HepG2 (cell line): ENCODE results near the gene OR8G5. TPM values are rescaled to one million over a fixed set of nuclear protein-coding genes. Genes with fewer than 3 reads are reported as not detected.

Experiments
- ATAC-seq: fragments of 200-7000 bp; cut with Tn5 transposase; 3 replicates; pipeline ENCODE4 v1.9.1; 2020; ENCODE audit warnings: mild to moderate bottlenecking, moderate library complexity
- BruUV-seq: library from RNA; stranded (reverse); fragments of 400-500 nt; replicated peaks from 2 replicates; lab custom pipeline; 2021; lab: Mats Ljungman, UMichigan
- CTCF ChIA-PET: fragments of 300-600 bp; formaldehyde crosslinking; extraction: SDS; loops from one replicate; lab custom pipeline; 2021; ENCODE audit warnings: low total read pairs, inconsistent platforms, low intra/inter-chr PET ratio; lab: Yijun Ruan, JAX
- POLR2A ChIA-PET: fragments of 350-600 bp; sonication (Branson Sonifier 250); formaldehyde crosslinking; loops from one replicate; lab custom pipeline; 2020; ENCODE audit warnings: antibody characterized with exemption, inconsistent platforms; lab: Yijun Ruan, JAX
- DNase-seq: peaks from one replicate; pipeline ENCODE4 v3.0.0-alpha.2; 2015; ENCODE audit warnings: low spot score
- FAIRE-seq: peaks from 3 replicates; lab custom pipeline; 2011; peaks lifted over from hg19 to GRCh38; lab: Jason Lieb, UNC
- H2AFZ ChIP-seq: one replicate; pipeline ENCODE4 v1.6.1; 2011; ENCODE audit warnings: low read length, inconsistent platforms
- H3K27ac ChIP-seq: fragments of 300-600 bp; 3 replicates; pipeline ENCODE4 v1.8.0; 2011; ENCODE audit warnings: mixed run types, mild to moderate bottlenecking, mixed read lengths, low read length, inconsistent platforms; ENCODE audit not compliant: insufficient read depth; ENCODE audit errors: extremely low read length
- H3K27me3 ChIP-seq, 2 experiments: fragments of 200-600 bp in 1 of 2; 2 replicates in 1 of 2; 3 replicates in 1 of 2; pipeline versions ENCODE4 v1.6.0 to v1.8.0; 2011; ENCODE audit warnings: low read length in 2 of 2, mild to moderate bottlenecking in 2 of 2, moderate library complexity in 2 of 2, inconsistent platforms in 1 of 2; ENCODE audit not compliant: insufficient read depth in 2 of 2, control insufficient read depth in 1 of 2
- H3K36me3 ChIP-seq, 2 experiments: fragments of 200-600 bp in 1 of 2; replicated peaks in 1 of 2; 2 replicates in 1 of 2; 3 replicates in 1 of 2; pipeline versions ENCODE4 v1.5.1 to v1.8.0; 2011; ENCODE audit warnings: low read length in 2 of 2, inconsistent platforms in 1 of 2; ENCODE audit not compliant: insufficient read depth in 2 of 2, control insufficient read depth in 1 of 2
- H3K4me1 ChIP-seq: 2 replicates; pipeline ENCODE4 v1.5.1; 2012; ENCODE audit warnings: low read length, inconsistent platforms; ENCODE audit not compliant: insufficient read depth
- H3K4me2 ChIP-seq: 2 replicates; pipeline ENCODE4 v1.6.0; 2011; ENCODE audit warnings: low read depth, low read length, inconsistent platforms
- H3K4me3 ChIP-seq, 3 experiments: fragments of 200-600 bp in 1 of 3; sonication (generic), shearing (Covaris generic) in 1 of 3; replicated peaks in 1 of 3; 2 replicates each; pipeline ENCODE4 v1.5.1; 2011 to 2016; ENCODE audit warnings: low read length in 3 of 3, inconsistent platforms in 2 of 3, low read depth in 2 of 3, mild to moderate bottlenecking in 2 of 3, control low read depth in 1 of 3, mixed read lengths in 1 of 3; ENCODE audit not compliant: insufficient read depth in 1 of 3
- H3K79me2 ChIP-seq: one replicate; pipeline ENCODE4 v1.6.1; 2011; ENCODE audit warnings: low read length, inconsistent platforms; ENCODE audit not compliant: insufficient read depth
- H3K9ac ChIP-seq: 2 replicates; pipeline ENCODE4 v1.6.0; 2011; ENCODE audit warnings: mild to moderate bottlenecking, low read depth, low read length, inconsistent platforms; ENCODE audit not compliant: insufficient read depth
- H3K9me3 ChIP-seq: 2 replicates; pipeline ENCODE4 v1.5.1; 2012; ENCODE audit warnings: mild to moderate bottlenecking, low read length
- H4K20me1 ChIP-seq: 2 replicates; pipeline ENCODE4 v1.6.0; 2011; ENCODE audit warnings: inconsistent platforms, mild to moderate bottlenecking, low read length, moderate library complexity; ENCODE audit not compliant: insufficient read depth
- ELF1 ChIP-seq: sonication (generic); formaldehyde crosslinking; IDR thresholded peaks from 2 replicates; pipeline ENCODE4 v1.4.0; 2020; ENCODE audit warnings: missing genetic modification reagents
- MLLT10 ChIP-seq: sonication (generic); formaldehyde crosslinking; IDR thresholded peaks from 2 replicates; pipeline ENCODE4 v1.4.0; 2020; ENCODE audit warnings: missing genetic modification reagents
- RAD51 ChIP-seq: fragments of 450-650 bp; IDR thresholded peaks from 2 replicates; pipeline ENCODE4 v1.6.1; 2016; ENCODE audit warnings: borderline replicate concordance
- ZNF282 ChIP-seq: fragments of 450-650 bp; IDR thresholded peaks from 2 replicates; pipeline ENCODE4 v1.6.1; 2018; ENCODE audit not compliant: partially characterized antibody
- ZNF605 ChIP-seq: sonication (generic); formaldehyde crosslinking; IDR thresholded peaks from 2 replicates; pipeline ENCODE4 v1.8.0; 2022; ENCODE audit warnings: mild to moderate bottlenecking, missing genetic modification reagents
- ZNF775 ChIP-seq: sonication (generic); formaldehyde crosslinking; IDR thresholded peaks from 2 replicates; pipeline ENCODE4 v1.4.0; 2020; ENCODE audit warnings: missing genetic modification reagents, mild to moderate bottlenecking, moderate library complexity, borderline replicate concordance
- WGBS: methylation state at CpG from one replicate; pipeline ENCODE4 v1.1.6; 2017; ENCODE audit warnings: low lambda C conversion rate; 5-methylcytosine and 5-hydroxymethylcytosine counted together
- in situ Hi-C: cut with HindIII; loops from 2 replicates; pipeline ENCODE4 v1.10.0; 2017; ENCODE audit warnings: low pct_unique_long_range_greater_than_20kb; ENCODE audit not compliant: extremely low pct_ligation_motif_present
- intact Hi-C: fragments of 100-400 bp; cut with micrococcal nuclease; formaldehyde crosslinking; loops from one replicate; pipeline ENCODE4 v1.10.0; 2022; ENCODE audit not compliant: unreplicated experiment
- polyA plus RNA-seq, 8 experiments: library from polyadenylated mRNA; depleted of rRNA in 3 of 8; stranded (reverse) in 7 of 8; unstranded in 1 of 8; fragments of >200 nt; fragmentation: Illumina TruSeq in 4 of 8; extraction: Trizol in 4 of 8; gene quantifications; 2 replicates each; pipeline versions ENCODE4 v1.2.1 to v1.2.3, GENCODE V29; 2011 to 2016; ENCODE audit warnings: low read depth in 4 of 8, missing spikeins in 1 of 8, mixed read lengths in 1 of 8; ENCODE audit not compliant: insufficient read depth in 1 of 8
- total RNA-seq, 5 experiments: library from RNA; depleted of rRNA; stranded (reverse); fragments of >200 nt; fragmentation: Illumina TruSeq; extraction: Trizol; gene quantifications; 2 replicates each; pipeline ENCODE4 v1.2.3, GENCODE V29; 2016; ENCODE audit warnings: low read depth in 1 of 5
- TF ChIP-seq, protein P1 (sequence below): sonication (generic); formaldehyde crosslinking; IDR thresholded peaks from 2 replicates; pipeline ENCODE4 v1.4.0; 2020; ENCODE audit warnings: missing genetic modification reagents
- TF ChIP-seq, protein P2 (sequence below): sonication (generic); formaldehyde crosslinking; IDR thresholded peaks from 2 replicates; pipeline ENCODE4 v1.4.0; 2020; ENCODE audit warnings: mild to moderate bottlenecking, missing genetic modification reagents
- TF ChIP-seq, protein P3 (sequence below): sonication (generic); formaldehyde crosslinking; IDR thresholded peaks from 2 replicates; pipeline ENCODE4 v1.5.1; 2020; ENCODE audit warnings: missing genetic modification reagents, mild to moderate bottlenecking, borderline replicate concordance
- TF ChIP-seq, protein P4 (sequence below): sonication (generic); formaldehyde crosslinking; IDR thresholded peaks from 2 replicates; pipeline ENCODE4 v1.4.0; 2020; ENCODE audit warnings: missing genetic modification reagents, low read depth, mild to moderate bottlenecking, borderline replicate concordance
- TF ChIP-seq, protein P5 (sequence below): sonication (generic); formaldehyde crosslinking; IDR thresholded peaks from 2 replicates; pipeline ENCODE4 v1.5.0; 2020; ENCODE audit warnings: mild to moderate bottlenecking, missing genetic modification reagents

OR8G5 gene
- total and polyA plus RNA-seq, 2 of the 13 experiments (the other 11 are each of a cell fraction or from before 2014, with no cell fraction given): not detected

DNA sequence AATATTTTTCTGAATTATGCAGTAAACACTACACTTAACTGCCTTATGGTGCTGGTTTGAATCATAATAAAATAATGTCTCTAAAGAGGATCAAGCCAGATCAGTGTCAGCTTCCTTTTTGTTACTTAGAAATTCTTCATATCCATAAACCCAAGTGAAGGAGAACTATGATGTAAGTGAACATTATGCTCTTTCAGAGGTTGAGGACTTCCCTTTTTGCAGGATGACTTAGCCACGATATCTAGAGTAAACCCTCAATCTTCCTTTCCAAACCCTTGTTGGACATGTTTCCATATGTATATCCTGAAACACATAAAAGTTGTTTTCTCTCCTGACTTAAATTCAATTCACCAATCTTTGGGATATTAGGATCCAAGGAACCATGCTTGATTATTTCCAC is 38.5 kb downstream of the OR8G5 start:
- CTCF ChIA-PET: no interaction called here
- BruUV-seq: no TSS peak
- WGBS: 0% methylated on average over 1 of the region's 1 CpG
- POLR2A ChIA-PET: no interaction called here
- in situ Hi-C loops (no loop called here), intact Hi-C loops (no loop called here)
- FAIRE-seq (no peak), DNase-seq (no peak), ATAC-seq (no peak)
- Histone ChIP-seq H3K4me2 (no peak overlapping the region), H3K36me3 (no peaks in the 10 kb centered on the region), H3K9me3 (peaks cover 8% of the 10 kb centered on the region; the same call in 1 of the 2 replicates), H2AFZ (no peak overlapping the region), H3K27ac (no peak overlapping the region), H4K20me1 (no peaks in the 10 kb centered on the region), H3K79me2 (no peaks in the 10 kb centered on the region), H3K27me3 (no peaks in the 10 kb centered on the region), H3K4me3 (no peak overlapping the region), H3K9ac (no peak overlapping the region), H3K4me1 (no peaks in the 10 kb centered on the region)
- TF ChIP-seq ZNF775 (CRISPR knock-in tag): no peak
- TF ChIP-seq, protein P1, sequence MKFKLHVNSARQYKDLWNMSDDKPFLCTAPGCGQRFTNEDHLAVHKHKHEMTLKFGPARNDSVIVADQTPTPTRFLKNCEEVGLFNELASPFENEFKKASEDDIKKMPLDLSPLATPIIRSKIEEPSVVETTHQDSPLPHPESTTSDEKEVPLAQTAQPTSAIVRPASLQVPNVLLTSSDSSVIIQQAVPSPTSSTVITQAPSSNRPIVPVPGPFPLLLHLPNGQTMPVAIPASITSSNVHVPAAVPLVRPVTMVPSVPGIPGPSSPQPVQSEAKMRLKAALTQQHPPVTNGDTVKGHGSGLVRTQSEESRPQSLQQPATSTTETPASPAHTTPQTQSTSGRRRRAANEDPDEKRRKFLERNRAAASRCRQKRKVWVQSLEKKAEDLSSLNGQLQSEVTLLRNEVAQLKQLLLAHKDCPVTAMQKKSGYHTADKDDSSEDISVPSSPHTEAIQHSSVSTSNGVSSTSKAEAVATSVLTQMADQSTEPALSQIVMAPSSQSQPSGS (CRISPR knock-in tag): no peak
- no peak for TF ChIP-seq ELF1 (CRISPR knock-in tag)
- TF ChIP-seq, protein P2, sequence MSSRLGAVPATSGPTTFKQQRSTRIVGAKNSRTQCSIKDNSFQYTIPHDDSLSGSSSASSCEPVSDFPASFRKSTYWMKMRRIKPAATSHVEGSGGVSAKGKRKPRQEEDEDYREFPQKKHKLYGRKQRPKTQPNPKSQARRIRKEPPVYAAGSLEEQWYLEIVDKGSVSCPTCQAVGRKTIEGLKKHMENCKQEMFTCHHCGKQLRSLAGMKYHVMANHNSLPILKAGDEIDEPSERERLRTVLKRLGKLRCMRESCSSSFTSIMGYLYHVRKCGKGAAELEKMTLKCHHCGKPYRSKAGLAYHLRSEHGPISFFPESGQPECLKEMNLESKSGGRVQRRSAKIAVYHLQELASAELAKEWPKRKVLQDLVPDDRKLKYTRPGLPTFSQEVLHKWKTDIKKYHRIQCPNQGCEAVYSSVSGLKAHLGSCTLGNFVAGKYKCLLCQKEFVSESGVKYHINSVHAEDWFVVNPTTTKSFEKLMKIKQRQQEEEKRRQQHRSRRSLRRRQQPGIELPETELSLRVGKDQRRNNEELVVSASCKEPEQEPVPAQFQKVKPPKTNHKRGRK (CRISPR knock-in tag): no peak
- no peak for TF ChIP-seq ZNF605 (CRISPR knock-in tag)
- TF ChIP-seq MLLT10 (CRISPR knock-in tag): no peak

DNA sequence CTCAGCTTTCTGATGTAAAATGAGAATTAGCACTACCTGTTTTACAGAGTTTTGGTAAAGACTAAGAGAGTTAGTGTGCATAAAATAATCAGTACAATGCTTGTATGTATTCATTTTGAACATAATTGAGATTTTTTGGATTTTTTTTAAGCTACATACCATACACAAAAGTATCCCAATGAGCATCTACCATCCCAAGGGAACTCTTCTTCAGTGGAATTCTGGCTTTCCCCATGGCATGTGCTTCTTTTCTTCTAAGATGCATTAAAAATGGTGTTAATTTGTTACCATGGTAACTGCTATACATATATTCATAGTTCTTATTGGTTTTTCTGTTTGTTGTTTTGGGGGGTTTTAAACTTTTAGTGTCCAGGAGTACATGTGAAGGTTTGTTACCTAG is 39.8 kb downstream of the OR8G5 start:
- in situ Hi-C loops: no loop called here
- no TSS peak for BruUV-seq
- FAIRE-seq: no peak

More for the DNA sequence above, 39.8 kb downstream of the OR8G5 start:
- Histone ChIP-seq H3K79me2 (no peaks in the 10 kb centered on the region), H3K27me3 (no peaks in the 10 kb centered on the region), H3K4me2 (no peak overlapping the region), H4K20me1 (no peaks in the 10 kb centered on the region), H3K9ac (no peak overlapping the region), H3K9me3 (no peaks in the 10 kb centered on the region), H2AFZ (no peak overlapping the region), H3K36me3 (no peaks in the 10 kb centered on the region), H3K27ac (no peak overlapping the region), H3K4me3 (no peak overlapping the region)
- ChIA-PET CTCF (no interaction called here), POLR2A (no interaction called here)
- no peak for ATAC-seq
- TF ChIP-seq RAD51: no peak
- TF ChIP-seq, protein P3, sequence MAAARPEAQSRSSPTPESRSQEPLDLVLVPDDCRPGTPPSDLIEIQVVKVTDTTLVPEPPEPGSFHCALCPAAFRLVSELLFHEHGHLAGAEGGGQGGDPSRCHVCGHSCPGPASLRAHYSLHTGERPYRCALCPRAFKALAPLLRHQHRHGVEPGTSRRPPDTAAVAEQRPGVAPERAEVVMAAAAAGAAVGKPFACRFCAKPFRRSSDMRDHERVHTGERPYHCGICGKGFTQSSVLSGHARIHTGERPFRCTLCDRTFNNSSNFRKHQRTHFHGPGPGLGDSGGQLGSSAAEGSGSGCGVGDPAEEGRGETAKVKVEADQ (CRISPR knock-in tag): no peak
- TF ChIP-seq, protein P4, sequence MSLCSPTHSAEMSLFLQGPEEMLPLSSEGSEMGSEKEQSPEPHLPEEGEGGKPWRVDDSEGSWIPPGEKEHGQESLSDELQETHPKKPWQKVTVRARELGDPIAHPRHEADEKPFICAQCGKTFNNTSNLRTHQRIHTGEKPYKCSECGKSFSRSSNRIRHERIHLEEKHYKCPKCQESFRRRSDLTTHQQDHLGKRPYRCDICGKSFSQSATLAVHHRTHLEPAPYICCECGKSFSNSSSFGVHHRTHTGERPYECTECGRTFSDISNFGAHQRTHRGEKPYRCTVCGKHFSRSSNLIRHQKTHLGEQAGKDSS (CRISPR knock-in tag): no peak
- TF ChIP-seq ZNF282: no peak
- TF ChIP-seq, protein P5, sequence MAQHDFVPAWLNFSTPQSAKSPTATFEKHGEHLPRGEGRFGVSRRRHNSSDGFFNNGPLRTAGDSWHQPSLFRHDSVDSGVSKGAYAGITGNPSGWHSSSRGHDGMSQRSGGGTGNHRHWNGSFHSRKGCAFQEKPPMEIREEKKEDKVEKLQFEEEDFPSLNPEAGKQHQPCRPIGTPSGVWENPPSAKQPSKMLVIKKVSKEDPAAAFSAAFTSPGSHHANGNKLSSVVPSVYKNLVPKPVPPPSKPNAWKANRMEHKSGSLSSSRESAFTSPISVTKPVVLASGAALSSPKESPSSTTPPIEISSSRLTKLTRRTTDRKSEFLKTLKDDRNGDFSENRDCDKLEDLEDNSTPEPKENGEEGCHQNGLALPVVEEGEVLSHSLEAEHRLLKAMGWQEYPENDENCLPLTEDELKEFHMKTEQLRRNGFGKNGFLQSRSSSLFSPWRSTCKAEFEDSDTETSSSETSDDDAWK: no peak
- TF ChIP-seq, all 625 proteins: peak for 0
- intact Hi-C loops: no loop called here
- no peak for DNase-seq
- no peaks in the 10 kb centered on the region for H3K4me1 ChIP-seq
